Measurements from ENCODE around the gene RALGAPA2.

The RALGAPA2 gene

DNA sequence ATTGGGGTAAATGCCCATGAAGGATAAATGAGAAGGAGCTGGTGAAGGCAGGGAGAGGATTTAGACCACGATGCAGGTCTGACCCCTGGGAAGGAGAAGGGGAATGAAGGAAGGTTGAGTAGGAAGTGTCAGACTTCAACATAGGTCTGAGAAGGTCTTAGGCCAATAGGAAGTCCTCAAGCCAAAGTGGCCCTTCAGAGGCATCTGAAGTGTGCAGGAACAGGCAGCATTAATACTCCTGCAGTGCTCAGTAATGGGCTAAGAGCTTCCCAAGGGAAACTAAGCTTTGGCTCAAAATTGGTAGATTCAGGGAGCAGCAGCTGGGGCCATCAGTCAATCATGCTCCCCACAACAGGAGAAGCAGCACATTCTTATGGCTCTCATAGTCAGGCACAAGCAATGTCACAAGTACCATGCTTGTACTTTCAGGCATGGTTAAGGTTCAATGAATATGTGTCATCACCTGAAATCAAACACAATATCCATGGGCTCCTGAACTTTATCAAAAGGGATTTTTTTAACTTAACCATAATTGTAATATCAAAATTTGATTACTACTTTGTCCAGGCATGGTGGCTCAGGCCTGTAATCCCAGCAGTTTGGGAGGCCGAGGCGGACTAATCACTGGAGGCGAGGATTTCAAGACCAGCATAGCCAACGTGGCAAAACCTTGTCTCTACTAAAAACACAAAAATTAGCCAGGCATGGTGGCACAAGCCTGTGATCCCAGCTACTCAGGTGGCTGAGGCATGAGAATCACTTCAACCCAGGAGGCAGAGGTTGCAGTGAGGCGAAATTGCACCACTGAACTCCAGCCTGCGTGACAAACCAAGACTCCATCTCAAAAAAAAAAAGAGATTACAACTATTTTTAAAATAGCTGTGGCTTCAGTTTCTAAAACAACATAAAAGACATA lies 9.9 kb downstream of the RALGAPA2 start:
- H3K27ac Mint-ChIP-seq, result no peak overlapping the region
- H3K4me3 Mint-ChIP-seq, result no peak overlapping the region

DNA sequence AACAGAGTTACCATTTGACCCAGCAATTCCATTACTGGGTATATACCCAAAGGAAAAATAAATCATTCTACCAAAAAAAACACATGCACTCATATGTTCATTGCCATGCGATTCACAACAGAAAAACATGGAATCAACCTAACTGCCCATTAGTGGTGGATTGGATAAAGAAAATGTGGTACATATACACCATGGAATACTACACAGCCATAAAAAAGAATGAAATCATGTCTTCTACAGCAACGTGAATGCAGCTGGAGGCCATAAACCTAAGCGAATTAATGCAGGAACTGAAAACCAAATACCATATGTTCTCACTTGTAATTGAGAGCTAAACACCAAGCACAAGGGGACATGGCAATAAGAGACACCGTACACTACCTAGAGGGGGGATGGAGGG lies 12.5 kb downstream of the RALGAPA2 start:
- Mint-ChIP-seq H3K9me3 (no peaks in the 10 kb centered on the region), H3K36me3 (peaks cover 4% of the 10 kb centered on the region), H3K4me3 (no peak overlapping the region), H3K27ac (no peak overlapping the region), H3K27me3 (no peaks in the 10 kb centered on the region), H3K4me1 (peaks cover 24% of the 10 kb centered on the region)
- no peak for ATAC-seq

More for the DNA sequence above, 9.9 kb downstream of the RALGAPA2 start:
- no peaks in the 10 kb centered on the region for H3K27me3 Mint-ChIP-seq
- no peaks in the 10 kb centered on the region for H3K9me3 Mint-ChIP-seq
- no peaks in the 10 kb centered on the region for H3K36me3 Mint-ChIP-seq
- peaks cover 17% of the 10 kb centered on the region for H3K4me1 Mint-ChIP-seq
- ATAC-seq, result no peak

DNA sequence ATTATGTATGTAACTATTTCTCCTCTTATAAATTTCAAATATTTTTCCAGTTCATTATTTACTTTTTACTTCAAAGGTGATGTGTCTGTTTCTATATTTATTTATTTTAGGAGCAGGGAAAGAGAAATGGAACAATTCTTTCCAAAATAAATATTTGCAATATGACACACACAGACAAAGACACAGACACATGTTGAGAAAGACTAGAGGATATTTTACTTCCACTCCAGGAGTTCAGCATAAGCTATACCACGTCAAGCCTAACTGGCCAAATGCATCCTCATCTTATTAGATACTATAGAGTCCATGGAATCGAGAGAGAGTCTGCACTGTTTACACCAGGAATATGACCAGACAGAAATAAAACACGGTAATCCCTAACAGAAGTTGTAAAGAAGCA lies 13.3 kb downstream of the RALGAPA2 start:
- no peak for ATAC-seq
- H3K4me1 Mint-ChIP-seq, result peaks cover 16% of the 10 kb centered on the region
- H3K36me3 Mint-ChIP-seq, result peaks cover 4% of the 10 kb centered on the region
- no peaks in the 10 kb centered on the region for H3K9me3 Mint-ChIP-seq
- H3K27ac Mint-ChIP-seq, result no peak overlapping the region
- no peaks in the 10 kb centered on the region for H3K27me3 Mint-ChIP-seq
- H3K4me3 Mint-ChIP-seq, result no peak overlapping the region

- H3K36me3 Mint-ChIP-seq, result peaks cover 4% of the 10 kb centered on the region
Measured at GRCh38 chr20:20697325-20697845, 15.1 kb downstream of the RALGAPA2 start.

DNA sequence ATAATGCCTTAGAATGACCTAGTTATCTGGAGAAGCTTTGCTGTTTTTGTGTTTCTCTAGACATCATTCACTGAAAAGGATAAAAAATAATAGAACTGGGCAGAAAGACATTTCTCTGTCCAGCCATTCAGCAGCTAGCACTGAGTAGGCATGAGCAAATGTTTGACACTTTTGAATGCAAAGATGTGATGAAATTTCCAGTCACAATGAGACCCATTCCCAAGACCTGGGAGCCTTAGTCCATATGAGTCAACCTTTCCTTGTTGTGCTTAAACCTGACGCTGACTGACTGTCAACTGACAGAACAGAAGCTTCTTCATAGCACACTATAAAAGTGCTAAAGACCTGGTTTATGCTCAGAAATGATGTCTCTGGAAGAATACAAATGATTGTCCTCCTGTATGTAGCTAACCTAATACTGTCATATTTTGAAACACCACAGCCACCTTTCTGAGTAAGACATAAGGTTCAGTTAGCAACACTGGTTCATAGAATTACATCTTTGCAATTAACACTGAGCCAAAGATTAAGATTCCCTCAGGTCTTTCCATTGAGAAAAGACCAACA lies 17.1 kb downstream of the RALGAPA2 start:
- peaks cover 4% of the 10 kb centered on the region for H3K36me3 Mint-ChIP-seq
- no peaks in the 10 kb centered on the region for H3K27me3 Mint-ChIP-seq
- H3K9me3 Mint-ChIP-seq, result no peaks in the 10 kb centered on the region
- H3K4me1 Mint-ChIP-seq, result peaks cover 8% of the 10 kb centered on the region
- no peak for ATAC-seq
- H3K4me3 Mint-ChIP-seq, result no peak overlapping the region
- H3K27ac Mint-ChIP-seq, result no peak overlapping the region

More at GRCh38 chr20:20697325-20697845, 15.1 kb downstream of the RALGAPA2 start:
- peaks cover 14% of the 10 kb centered on the region for H3K4me1 Mint-ChIP-seq
- H3K27me3 Mint-ChIP-seq, result no peaks in the 10 kb centered on the region
- ATAC-seq, result no peak
- H3K4me3 Mint-ChIP-seq, result no peak overlapping the region
- no peaks in the 10 kb centered on the region for H3K9me3 Mint-ChIP-seq
- H3K27ac Mint-ChIP-seq, result no peak overlapping the region

DNA sequence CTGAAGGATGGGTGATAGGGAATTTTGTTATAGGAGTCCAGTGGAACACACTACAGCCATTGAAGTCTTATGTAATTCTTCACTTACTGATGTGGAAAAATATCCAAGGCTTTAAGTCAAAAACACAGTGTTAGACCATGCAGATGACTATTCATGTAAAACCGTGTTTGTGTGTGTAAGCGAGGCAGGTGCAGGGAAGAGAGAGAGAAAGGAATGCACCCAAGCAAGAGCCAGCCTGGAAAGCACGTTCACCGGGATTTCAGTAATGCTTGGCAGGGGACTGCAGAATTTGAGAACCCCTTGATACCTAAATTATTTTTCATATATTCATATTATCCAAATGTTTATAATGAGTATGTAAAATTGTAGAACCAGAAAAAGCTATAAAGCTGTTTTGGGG lies 17.9 kb downstream of the RALGAPA2 start:
- H3K4me1 Mint-ChIP-seq, result peaks cover 8% of the 10 kb centered on the region
- H3K9me3 Mint-ChIP-seq, result no peaks in the 10 kb centered on the region
- ATAC-seq, result no peak
- no peak overlapping the region for H3K4me3 Mint-ChIP-seq
- H3K27ac Mint-ChIP-seq, result no peak overlapping the region
- peaks cover 4% of the 10 kb centered on the region for H3K36me3 Mint-ChIP-seq
- H3K27me3 Mint-ChIP-seq, result no peaks in the 10 kb centered on the region

- ATAC-seq, result no peak
- Mint-ChIP-seq H3K27me3 (no peaks in the 10 kb centered on the region), H3K4me3 (no peak overlapping the region), H3K36me3 (peaks cover 4% of the 10 kb centered on the region), H3K27ac (no peak overlapping the region), H3K9me3 (no peaks in the 10 kb centered on the region), H3K4me1 (peaks cover 9% of the 10 kb centered on the region)
Measured at GRCh38 chr20:20692587-20692986, 19.9 kb downstream of the RALGAPA2 start.

- peak; percentile 70 for ATAC-seq
Measured at GRCh38 chr20:20691477-20692235, 20.8 kb downstream of the RALGAPA2 start.

DNA sequence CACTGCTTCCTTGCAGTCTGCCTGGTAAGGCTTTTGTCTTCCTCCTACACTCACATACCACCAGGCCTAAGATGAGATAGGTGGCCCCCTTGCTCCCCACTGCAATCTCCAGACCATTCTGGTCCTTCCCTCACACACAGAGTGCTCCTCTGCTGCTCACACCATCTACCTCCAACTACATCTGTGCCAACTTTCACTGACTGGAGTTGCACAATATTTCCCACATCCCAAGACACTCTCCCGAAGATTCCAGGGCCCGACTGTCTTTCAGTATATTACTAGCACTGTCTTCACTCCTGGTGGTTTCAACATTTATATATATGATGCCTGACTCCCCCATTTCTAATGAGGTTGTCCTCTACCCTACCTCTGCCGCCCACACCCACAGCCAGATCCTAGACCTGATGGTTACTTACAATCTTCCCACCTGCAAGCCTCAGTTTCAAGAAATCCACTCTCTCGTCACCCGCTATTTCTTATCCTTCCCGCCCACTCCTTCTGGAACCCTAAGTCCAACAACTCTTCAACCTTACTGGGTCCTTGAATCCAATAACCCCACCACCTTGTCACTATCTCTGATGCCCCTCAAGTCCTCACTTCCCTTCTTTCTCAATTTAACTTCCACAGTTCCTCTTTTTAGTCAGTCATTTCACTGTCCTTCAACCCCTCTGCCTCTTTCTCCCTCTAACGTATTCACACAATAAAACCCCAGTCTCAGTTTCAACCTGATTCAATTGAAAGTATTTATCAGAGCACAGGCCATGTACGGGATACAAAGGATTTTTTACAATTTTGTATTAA lies 21.6 kb downstream of the RALGAPA2 start:
- Mint-ChIP-seq H3K36me3 (no peaks in the 10 kb centered on the region), H3K4me3 (no peak overlapping the region), H3K27me3 (no peaks in the 10 kb centered on the region)

More at GRCh38 chr20:20691477-20692235, 20.8 kb downstream of the RALGAPA2 start:
- Mint-ChIP-seq H3K27me3 (no peaks in the 10 kb centered on the region), H3K4me1 (peaks cover 18% of the 10 kb centered on the region), H3K27ac (no peak overlapping the region), H3K36me3 (peaks cover 4% of the 10 kb centered on the region), H3K9me3 (no peaks in the 10 kb centered on the region), H3K4me3 (no peak overlapping the region)

GRCh38 chr20:20687319-20687718 lies 25.1 kb downstream of the RALGAPA2 start:
- H3K4me3 Mint-ChIP-seq, result no peak overlapping the region
- ATAC-seq, result no peak
- no peaks in the 10 kb centered on the region for H3K36me3 Mint-ChIP-seq
- H3K9me3 Mint-ChIP-seq, result no peaks in the 10 kb centered on the region
- H3K4me1 Mint-ChIP-seq, result peaks cover 45% of the 10 kb centered on the region
- H3K27ac Mint-ChIP-seq, result no peak overlapping the region
- no peaks in the 10 kb centered on the region for H3K27me3 Mint-ChIP-seq

More for the DNA sequence above, 21.6 kb downstream of the RALGAPA2 start:
- Mint-ChIP-seq H3K9me3 (no peaks in the 10 kb centered on the region), H3K4me1 (peaks cover 15% of the 10 kb centered on the region), H3K27ac (no peak overlapping the region)
- ATAC-seq, result peak; percentile 92

DNA sequence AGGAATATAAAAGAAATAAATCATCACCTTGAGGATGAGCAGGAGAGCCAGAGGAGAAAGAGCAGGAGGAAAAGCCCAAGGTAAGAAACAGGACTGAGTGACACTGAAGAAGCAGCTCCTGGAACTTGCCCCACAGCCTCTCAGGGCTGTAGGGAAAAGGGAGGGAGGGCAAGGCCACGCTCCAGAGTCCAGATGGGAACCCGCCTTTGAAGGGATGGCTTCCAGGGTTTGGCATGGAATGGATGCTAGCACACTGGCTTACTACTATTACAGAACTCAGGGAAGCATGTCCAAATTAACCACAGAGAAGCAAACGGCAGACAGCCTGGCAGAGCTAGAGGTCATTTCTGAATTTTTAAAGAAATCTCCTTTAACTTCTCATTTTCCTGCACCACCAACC lies 26.8 kb downstream of the RALGAPA2 start:
- H3K9me3 Mint-ChIP-seq, result no peaks in the 10 kb centered on the region
- no peaks in the 10 kb centered on the region for H3K27me3 Mint-ChIP-seq
- no peak for ATAC-seq
- H3K4me1 Mint-ChIP-seq, result peaks cover 52% of the 10 kb centered on the region
- H3K36me3 Mint-ChIP-seq, result no peaks in the 10 kb centered on the region
- no peak overlapping the region for H3K4me3 Mint-ChIP-seq
- H3K27ac Mint-ChIP-seq, result no peak overlapping the region

DNA sequence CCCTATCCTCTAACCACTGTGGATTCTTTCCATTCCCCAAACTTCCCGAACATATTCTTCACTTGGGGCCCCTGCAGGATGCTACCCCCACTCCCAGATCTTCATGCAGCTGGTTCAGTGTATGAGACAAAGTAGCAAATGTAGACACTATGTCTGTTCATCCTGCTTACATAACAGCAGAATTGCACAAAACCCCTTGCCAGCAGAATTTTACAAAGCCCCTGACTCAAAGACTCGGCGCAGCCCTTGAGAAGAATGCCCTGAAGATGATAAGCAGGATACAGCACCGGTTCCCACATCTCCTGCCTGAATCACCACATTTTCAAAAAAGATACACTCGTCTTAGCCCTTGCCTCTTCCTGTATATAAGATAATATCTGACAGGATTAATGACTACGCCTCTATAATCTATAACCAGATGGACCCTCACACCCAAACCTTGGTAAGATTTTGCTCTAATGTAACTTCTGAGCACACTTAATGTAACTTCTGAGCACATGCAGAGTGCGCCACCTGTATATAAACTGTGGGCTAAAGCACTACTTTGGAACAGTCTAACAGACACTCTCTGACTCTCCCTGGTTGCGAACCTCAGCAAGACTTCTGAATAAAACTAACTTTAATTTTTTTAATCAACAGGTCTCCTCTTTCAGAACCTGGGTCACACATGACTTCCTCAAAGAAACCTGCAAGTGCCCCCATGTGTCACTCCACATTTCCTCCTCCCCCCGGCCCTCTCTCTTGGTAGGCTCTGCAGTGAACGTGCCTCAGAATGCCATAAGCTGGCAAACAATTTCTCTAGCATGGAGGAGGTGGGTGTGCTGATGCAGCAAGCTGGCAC lies 28.7 kb downstream of the RALGAPA2 start:
- Mint-ChIP-seq H3K36me3 (peaks cover 11% of the 10 kb centered on the region), H3K27ac (no peak overlapping the region), H3K4me3 (no peak overlapping the region), H3K4me1 (peaks cover 53% of the 10 kb centered on the region), H3K9me3 (no peaks in the 10 kb centered on the region), H3K27me3 (no peaks in the 10 kb centered on the region)
- ATAC-seq, result no peak

- H3K4me1 Mint-ChIP-seq, result peaks cover 53% of the 10 kb centered on the region
- H3K36me3 Mint-ChIP-seq, result peaks cover 18% of the 10 kb centered on the region
- no peak for ATAC-seq
- no peaks in the 10 kb centered on the region for H3K27me3 Mint-ChIP-seq
- H3K9me3 Mint-ChIP-seq, result no peaks in the 10 kb centered on the region
- no peak overlapping the region for H3K27ac Mint-ChIP-seq
- no peak overlapping the region for H3K4me3 Mint-ChIP-seq
Measured at GRCh38 chr20:20683020-20683419, 29.4 kb downstream of the RALGAPA2 start.

DNA sequence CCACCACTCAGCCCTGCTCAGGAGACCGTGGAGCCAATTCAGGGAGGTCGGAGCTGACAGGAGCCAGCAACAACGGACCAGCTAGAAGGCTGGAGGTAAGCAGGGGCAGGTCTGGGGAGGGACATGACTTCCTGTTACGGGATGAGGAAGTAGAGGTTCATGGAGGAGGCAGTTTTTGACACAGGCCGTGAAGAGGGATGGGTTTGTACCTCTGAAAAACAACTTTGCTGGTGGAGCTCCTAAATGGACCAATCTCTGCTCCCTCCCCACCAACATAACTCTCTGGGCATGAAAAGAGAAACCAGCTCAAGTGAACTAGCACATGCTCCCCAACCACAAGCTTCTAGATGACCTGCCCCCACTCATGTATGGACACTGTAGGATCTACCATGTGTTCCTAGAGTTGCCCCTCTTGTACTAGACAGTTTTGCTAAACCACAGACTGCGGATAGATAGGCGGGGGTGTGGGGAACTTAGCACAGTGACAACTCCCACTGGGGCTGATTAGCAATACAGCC lies 31.4 kb downstream of the RALGAPA2 start:
- Mint-ChIP-seq H3K9me3 (no peaks in the 10 kb centered on the region), H3K27me3 (no peaks in the 10 kb centered on the region), H3K27ac (no peak overlapping the region), H3K4me1 (peaks cover 40% of the 10 kb centered on the region), H3K36me3 (peaks cover 24% of the 10 kb centered on the region), H3K4me3 (peak overlapping the region; percentile 30)
- ATAC-seq, result peak; percentile 60
